ENCODE data around the gene MAK.

DNA sequence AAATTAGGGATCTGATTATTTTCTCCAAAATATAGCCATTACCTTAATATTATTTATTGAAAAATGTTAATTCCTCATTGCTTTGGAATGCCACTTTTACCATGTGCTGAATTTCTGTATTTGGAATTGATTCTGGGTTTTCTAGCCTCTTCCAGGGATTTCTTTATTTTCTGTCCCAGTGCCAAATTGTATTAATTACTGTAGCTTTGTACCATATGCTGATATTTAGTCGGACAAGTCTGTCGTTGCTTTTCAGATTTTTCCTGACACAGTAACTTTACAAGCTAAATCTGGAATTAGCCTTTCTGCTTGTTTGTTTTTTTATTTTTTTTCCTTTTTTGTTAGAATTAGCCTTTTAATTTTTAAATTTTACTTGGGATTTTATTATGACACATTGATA is 101.6 kb downstream of the MAK start:
- no peak for TF ChIP-seq EZH2 (IDR thresholded peaks at IDR 0.05; ENCODE audit: low read depth, unreplicated experiment)
- TF ChIP-seq, protein P1, sequence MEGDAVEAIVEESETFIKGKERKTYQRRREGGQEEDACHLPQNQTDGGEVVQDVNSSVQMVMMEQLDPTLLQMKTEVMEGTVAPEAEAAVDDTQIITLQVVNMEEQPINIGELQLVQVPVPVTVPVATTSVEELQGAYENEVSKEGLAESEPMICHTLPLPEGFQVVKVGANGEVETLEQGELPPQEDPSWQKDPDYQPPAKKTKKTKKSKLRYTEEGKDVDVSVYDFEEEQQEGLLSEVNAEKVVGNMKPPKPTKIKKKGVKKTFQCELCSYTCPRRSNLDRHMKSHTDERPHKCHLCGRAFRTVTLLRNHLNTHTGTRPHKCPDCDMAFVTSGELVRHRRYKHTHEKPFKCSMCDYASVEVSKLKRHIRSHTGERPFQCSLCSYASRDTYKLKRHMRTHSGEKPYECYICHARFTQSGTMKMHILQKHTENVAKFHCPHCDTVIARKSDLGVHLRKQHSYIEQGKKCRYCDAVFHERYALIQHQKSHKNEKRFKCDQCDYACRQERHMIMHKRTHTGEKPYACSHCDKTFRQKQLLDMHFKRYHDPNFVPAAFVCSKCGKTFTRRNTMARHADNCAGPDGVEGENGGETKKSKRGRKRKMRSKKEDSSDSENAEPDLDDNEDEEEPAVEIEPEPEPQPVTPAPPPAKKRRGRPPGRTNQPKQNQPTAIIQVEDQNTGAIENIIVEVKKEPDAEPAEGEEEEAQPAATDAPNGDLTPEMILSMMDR (conservative IDR thresholded peaks at IDR 0.05; ENCODE audit: low read depth in 2 of 2) = no peak
- TF ChIP-seq, protein P2, sequence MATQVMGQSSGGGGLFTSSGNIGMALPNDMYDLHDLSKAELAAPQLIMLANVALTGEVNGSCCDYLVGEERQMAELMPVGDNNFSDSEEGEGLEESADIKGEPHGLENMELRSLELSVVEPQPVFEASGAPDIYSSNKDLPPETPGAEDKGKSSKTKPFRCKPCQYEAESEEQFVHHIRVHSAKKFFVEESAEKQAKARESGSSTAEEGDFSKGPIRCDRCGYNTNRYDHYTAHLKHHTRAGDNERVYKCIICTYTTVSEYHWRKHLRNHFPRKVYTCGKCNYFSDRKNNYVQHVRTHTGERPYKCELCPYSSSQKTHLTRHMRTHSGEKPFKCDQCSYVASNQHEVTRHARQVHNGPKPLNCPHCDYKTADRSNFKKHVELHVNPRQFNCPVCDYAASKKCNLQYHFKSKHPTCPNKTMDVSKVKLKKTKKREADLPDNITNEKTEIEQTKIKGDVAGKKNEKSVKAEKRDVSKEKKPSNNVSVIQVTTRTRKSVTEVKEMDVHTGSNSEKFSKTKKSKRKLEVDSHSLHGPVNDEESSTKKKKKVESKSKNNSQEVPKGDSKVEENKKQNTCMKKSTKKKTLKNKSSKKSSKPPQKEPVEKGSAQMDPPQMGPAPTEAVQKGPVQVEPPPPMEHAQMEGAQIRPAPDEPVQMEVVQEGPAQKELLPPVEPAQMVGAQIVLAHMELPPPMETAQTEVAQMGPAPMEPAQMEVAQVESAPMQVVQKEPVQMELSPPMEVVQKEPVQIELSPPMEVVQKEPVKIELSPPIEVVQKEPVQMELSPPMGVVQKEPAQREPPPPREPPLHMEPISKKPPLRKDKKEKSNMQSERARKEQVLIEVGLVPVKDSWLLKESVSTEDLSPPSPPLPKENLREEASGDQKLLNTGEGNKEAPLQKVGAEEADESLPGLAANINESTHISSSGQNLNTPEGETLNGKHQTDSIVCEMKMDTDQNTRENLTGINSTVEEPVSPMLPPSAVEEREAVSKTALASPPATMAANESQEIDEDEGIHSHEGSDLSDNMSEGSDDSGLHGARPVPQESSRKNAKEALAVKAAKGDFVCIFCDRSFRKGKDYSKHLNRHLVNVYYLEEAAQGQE (IDR thresholded peaks at IDR 0.05; ENCODE audit: unreplicated experiment) = no peak
- TF ChIP-seq POLR2AphosphoS5 (IDR thresholded peaks at IDR 0.05; ENCODE audit: low read depth) = no peak
- TF ChIP-seq NANOG (IDR thresholded peaks at IDR 0.05; ENCODE audit: borderline replicate concordance) = no peak
- TF ChIP-seq CREB1 (CRISPR knock-in tag; IDR thresholded peaks at IDR 0.05; ENCODE audit: low read depth) = no peak
- TF ChIP-seq ZNF114 (CRISPR knock-in tag; IDR thresholded peaks at IDR 0.05) = no peak
- TF ChIP-seq ZNF331 (CRISPR knock-in tag; IDR thresholded peaks at IDR 0.05; ENCODE audit: low read depth) = no peak
